Measurements from ENCODE around the gene CHFR.
"Not testable (repeated sequence)": the region's sequence is repeated elsewhere in the genome, so short reads cannot be mapped to it uniquely, and the experiment has no call there.

Gene CHFR, protein sequence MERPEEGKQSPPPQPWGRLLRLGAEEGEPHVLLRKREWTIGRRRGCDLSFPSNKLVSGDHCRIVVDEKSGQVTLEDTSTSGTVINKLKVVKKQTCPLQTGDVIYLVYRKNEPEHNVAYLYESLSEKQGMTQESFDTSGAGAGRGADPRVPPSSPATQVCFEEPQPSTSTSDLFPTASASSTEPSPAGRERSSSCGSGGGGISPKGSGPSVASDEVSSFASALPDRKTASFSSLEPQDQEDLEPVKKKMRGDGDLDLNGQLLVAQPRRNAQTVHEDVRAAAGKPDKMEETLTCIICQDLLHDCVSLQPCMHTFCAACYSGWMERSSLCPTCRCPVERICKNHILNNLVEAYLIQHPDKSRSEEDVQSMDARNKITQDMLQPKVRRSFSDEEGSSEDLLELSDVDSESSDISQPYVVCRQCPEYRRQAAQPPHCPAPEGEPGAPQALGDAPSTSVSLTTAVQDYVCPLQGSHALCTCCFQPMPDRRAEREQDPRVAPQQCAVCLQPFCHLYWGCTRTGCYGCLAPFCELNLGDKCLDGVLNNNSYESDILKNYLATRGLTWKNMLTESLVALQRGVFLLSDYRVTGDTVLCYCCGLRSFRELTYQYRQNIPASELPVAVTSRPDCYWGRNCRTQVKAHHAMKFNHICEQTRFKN

DNA sequence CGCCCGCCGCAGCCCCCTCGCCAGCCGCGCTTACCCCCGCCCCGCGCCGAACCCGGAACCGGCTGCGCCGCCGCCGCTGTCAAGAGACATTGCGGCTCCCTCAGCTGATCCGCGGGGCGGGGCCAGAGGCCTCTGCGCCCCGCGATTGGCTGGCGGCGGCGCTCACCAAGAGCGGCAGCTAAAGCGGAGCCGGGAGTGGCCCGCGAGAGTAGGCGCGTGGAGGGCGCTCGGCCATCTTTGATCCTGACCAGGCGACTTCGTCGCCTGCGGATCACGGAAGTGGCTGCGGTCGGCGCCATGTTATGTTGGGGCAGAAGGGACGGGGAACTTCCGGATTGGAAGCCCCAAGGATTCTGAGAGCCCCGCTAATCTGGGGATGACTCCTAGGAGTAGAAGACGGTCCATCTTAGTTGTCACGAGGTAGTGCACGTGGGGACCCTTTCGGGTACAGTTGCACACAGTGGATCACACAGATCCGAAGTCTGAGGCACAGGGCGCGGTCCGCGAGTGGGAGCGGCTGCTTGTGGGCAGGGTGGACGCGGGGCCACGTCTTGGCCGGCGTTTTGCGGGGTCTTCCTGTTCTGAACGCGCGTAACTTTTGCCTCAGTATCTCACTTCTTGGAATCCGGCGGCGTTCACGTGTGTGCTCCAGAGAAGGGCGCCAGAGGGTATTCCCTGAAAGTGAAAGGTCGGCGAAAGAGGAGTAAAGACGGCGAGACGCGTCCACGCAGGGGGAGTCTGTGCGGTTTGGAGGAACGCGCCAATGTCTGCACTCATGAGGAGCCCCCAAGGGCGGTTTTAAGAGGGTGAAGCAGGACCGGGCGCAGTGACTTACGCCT is at the start of gene CHFR:
Gene CHFR, minus strand, starts transcription at position 93 of the 839 bp plus-strand sequence. CDS start 277 bp downstream, outside the sequence.
- DNase-seq (ENCODE audit: low spot score): peak; percentile 94

DNA sequence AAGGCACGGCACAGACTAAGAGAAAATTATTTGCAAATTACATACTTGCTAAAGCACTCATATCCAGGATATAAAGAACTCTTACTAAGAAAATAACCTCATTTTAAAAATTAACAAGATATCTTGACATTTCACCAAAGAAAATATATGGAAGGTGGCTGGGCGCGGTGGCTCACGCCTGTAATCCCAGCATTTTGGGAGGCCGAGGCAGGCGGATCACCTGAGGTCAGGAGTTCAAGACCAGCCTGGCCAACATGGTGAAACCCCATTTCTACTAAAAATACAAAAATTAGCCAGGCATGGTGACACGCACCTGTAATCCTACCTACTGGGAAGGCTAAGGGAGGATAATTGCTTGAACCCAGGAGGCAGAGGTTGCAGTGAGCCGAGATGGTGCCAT is 49.5 kb upstream of the CHFR start:
- not testable (repeated sequence) for DNase-seq (ENCODE audit: low spot score)

DNA sequence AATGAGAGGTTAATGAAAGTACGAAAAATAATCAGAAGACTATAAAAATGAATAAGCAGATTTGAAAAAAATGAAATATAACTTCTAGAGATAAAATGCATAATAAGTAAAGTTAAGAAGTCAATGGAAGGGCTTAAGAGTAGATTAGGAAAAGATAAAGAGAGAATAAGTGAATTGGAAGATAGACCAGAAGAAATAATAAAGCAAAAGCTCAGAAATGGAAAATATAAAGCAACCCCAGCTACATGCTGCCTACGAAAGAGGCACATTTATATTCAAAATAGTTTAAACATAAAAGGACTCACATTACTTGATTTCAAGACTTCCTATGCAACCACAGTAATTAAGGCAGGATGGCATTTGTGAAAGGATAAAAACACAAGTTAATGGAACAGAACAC is 48.8 kb upstream of the CHFR start:
- no peak for DNase-seq (ENCODE audit: low spot score)

DNA sequence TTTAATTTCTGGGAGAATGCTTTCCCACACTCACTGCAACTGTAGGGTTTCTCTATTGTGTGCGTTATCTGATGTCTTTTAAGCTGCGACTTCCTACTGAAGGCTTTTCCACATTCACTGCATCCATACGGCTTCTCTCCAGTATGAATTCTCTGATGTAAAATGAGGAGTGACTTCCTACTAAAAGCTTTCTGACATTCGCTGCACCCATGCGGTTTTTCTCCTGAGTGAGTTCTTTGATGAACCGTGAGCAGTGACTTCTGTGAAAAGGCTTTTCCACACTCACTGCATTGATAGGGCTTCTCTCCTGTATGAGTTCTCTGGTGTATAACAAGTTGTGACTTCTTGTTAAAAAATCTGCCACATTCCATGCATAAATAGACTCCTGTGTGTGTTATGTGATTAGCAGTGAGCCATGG is 39.0 kb upstream of the CHFR start:
- no peak for DNase-seq (ENCODE audit: low spot score)

DNA sequence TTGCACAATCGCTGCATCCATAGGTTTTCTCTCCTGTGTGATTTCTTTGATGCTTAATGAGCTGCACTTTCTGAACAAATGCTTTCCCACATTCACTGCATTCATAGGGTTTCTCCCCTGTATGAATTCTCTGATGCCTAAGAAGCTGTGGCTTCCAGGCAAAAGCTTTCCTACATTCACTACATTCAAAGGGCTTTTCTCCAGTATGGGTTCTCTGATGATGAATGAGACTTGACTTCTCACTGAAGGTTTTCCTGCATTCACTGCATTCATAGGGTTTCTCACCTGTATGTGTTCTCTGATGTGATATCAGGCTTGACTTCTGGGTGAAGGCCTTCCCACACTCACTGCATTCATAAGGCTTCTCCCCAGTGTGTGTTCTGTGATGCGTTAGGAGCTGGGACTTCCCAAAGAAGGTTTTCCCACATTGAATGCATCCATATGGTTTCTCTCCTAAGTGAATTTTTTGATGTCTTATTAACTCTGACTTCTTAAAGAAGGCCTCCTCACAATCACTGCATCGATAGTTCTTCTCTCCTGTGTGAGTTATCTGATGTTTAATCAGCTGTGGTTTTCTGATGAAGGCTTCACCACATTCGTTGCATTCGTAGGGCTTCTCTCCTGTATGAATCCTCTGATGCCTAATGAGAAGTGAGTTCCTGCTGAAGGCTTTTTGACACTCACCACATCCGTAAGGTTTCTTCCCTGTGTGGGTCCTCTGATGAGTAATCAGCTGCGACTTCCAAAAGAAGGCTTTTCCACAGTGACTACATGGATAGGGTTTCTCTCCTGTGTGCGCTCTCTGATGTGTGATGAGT is 38.4 kb upstream of the CHFR start:
- no peak for DNase-seq (ENCODE audit: low spot score)

DNA sequence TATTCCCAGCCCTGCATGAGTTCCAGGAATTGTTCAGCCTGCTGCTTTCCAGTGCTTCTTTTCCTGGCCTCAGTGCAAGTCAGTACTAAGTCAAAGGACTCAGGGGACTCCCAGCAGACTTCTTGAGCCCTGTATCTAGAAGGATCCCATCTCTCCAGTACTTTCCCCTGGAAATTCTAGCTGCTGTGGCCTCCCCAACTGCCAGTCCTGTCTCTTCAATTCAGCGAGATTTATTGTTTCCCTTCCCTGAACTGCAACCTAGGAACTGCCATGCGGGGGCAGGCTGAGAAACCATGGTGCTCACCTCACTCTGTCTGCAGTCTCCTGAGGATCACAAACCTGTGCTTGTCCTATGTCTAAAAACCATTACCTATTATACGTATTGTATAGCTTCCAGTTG is 37.0 kb upstream of the CHFR start:
- no peak for DNase-seq (ENCODE audit: low spot score)

DNA sequence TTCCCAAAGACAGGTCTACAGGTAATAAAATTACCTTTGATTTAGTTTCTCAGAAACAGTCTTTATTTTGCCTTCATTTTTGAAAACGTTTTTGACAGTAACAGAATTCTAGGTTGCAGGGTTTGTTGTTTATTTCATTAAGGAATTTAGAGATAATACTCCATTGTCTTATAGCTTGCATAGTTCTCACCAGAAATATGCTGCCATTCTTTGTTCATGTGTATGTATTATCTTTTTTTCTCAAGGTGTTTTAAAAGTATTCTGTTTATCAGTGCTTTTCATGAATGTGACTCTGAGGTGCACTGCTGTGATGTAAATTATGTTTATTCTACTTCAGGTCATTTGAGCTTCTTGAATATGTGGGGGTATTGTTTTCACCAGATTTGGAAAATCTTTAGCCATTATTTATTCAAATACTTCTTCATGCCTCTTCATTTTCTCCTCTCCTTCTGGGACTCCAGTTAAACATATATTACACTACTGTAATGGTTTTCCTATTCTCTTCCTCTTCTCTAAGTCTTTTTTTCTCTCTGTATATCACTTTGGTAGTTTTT is 36.0 kb upstream of the CHFR start:
- no peak for DNase-seq (ENCODE audit: low spot score)

DNA sequence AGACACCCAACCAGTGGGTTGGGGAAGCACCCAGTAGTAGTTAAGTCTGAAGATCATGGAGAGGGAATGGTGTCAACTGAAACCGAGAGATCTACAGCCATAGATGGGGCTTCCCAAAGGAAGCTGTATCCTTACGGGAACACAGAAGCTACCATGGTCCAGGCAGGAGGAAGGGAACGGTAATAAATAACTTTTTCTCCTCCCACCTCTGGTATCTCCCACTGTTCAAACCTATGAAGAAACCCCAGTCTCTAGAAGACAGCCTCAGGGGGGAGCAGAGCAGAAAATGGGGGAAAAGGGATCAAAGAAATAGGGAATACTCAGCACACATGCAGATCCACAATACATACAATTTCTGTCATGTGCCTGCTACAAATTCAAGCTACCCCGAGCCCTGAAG is 35.3 kb upstream of the CHFR start:
- no peak for DNase-seq (ENCODE audit: low spot score)

DNA sequence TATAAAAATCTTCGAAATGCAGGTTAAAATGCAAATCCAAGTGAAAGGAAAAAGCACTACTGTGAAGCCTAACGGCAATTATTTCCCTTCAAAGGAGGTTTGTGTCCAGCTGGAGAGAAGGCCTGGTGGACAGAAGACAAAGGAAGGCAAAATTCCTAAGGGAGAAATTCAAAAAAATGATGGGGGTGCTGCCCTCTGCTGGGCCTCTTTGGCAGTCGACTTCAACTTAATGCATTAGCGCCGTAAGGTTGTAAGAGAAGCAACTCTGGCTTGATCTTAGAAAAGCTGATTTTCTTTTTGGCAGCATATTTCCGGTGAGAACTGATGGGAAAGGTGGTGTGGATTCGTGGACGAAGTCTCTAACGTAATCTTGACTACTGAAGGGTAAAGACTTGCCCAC is 34.3 kb upstream of the CHFR start:
- DNase-seq (ENCODE audit: low spot score): no peak

DNA sequence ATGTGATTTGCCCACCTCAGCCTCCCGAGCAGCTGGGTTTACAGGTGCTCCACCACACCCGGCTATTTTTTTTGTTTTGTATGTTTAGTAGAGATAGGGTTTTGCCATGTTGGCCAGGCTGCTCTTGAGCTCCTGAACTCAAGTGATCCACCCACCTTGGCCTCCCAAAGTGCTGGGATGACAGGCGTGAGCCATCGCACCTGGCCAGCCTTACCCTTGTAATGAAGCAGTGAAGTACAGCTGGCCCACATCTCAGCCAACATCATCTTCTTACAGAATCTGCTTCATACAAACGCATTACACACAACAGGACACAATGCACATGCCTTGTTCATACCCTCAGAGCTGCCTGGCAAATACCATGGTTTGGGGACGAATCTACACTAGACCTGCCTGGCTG is 31.3 kb upstream of the CHFR start:
- DNase-seq (ENCODE audit: low spot score): no peak

DNA sequence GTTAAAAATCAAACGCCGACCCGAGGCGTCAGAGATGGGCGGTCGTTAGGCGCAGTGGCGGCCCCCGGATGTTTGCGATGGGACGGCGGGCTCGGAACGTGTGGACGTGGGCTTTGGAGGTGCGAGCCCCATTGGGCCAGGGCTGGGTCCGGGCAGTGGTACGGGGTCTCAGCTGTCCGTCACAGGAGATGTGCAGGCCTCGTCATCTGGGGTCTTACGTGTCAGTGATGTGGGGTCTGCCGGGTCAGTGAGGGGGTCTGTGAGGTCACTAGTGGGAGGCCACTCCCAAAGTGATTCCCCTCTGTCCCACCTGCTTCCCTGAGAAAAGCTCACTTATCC is 21.6 kb upstream of the CHFR start:
- DNase-seq (ENCODE audit: low spot score): no peak

DNA sequence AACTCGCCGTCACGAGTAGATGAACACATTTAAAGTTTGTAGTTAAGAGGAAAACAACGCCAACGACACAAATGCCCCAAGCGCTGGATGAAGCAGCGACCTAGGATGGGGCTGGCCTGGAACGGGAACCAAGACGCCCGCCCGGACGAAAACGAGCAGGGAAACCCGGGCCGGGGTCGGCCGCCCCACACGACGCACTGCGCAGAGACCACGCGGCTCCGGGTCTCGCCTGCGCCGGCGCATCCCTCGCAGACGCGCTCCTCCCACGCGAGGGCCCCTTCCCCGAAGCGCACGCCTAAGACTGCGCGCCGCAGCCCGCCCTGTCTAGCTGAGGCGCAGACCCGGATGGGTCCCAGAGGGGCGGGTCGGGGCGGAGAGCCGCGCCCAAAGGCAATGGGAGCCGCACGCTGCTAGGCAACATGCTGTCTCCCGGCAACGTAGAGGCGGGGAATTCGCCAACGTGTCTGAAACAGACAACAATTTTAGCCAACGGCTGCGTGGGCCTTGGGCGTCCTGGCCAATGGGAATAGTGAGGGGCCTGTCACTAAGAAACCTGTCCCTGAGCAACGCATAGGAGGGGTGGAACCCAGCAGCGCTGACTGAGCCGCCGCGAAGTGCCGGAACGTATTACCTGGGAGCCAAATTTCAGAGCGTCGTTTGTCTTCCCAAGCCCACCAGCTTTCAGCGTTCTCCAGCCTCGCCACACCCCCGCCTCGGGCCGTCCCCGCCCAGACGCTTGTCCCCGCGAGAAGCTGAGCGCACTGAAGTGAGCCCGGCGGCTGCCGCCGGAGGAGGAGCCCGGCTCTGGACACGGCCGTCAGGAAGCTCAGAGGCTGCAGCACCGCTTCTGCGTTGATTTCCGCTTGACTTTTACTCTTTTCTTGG is 21.0 kb upstream of the CHFR start:
- peak; percentile 20 for DNase-seq (ENCODE audit: low spot score)

DNA sequence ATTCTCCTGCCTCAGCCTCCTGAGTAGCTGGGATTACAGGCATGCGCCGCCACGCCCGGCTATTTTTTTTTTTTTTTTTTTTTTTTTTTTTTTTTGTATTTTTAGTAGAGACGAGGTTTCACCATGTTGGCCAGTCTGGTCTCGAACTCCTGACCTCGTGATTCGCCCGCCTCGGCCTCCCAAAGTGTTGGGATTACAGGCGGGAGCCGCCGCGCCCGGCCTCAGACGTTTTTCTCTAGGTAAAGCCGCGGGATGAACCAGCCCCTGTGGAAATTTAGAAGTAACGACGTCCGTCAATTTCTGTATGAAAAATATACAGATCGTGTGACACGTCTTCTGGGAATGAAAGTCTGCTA is 20.4 kb upstream of the CHFR start:
- DNase-seq (ENCODE audit: low spot score): not testable (repeated sequence)

DNA sequence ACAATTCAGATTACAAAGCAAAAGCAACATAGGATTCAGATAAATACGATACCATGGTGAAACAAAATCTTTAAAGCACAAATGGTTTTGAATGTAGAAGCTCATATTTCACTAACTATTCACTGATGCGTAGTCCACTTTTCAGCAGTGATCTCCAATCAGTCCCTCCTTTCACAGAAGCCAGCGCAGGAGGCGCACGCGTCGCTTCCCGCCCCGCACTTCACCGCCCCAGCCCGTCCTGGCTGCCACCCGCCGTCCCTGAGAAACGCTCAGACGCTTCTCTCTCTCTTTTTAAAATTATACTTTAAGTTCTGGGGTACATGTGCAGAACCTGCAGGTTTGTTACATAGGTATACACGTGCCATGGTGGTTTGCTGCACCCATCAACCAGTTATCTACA is 19.8 kb upstream of the CHFR start:
- no peak for DNase-seq (ENCODE audit: low spot score)

DNA sequence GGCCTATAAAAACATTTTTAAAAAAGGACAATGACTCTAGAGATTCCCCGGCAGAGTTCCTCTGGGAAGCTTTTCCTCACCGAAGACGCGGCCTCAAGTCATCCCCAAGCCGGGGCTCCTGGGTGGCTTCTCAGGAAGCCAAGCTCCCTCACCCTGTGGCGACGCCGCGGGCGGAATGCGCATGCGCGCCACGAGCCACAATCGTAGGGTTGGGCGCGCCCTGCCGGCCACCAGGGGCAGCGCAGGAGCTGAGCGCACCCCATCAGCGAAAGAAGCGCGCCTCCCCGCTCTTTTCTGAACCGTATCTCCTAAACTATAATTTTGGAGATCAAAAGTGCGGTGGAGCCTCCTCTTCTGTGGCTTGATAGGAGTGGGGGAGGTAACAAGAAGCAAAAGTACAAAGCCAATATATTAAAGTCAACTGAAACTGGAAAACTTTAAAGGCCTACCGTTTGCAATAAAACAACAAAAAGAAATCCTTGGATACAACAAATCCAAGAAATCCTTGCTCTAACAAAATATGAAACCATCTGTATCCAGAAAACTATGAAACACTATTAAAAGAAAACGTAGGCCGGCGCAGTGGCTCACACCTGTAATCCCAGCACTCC is 17.4 kb upstream of the CHFR start:
- DNase-seq (ENCODE audit: low spot score): peak; percentile 71

DNA sequence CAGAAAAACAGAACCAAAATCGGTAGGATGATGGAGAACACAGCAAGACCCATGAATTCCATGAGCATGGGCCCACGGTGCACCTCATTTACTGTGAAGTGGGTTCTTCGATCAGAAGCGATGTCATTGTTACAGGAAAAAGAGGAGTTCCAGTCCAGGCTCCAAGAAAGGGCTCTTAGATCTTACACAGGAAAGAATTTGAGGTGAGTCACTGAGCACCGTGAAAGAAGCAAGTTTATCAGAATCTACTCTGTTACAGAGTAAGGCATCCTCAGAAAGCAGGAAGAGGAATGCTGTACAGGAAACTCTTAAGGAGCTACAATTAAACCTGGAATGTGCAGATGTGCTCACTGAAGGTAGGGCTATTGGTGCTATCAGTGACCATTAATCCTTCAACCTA is 11.6 kb upstream of the CHFR start:
- no peak for DNase-seq (ENCODE audit: low spot score)

DNA sequence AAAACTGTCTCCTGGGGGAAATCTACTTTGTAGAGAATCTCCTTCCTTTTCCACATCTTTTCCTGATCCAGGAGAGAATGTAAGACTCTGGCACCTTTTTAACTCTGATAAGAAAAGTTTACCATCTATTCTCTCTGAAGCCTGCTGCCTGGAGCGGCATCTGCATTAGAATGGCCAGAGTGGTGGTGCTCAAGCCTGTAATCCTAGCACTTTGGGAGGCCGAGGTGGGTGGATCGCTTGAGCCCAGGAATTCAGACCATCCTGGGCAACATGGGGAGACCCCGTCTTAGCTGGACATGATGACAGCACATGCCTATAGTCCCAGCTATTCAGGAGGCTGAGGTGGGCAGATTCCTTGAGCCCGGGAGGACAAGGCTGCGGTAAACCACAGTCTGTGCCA is 1.4 kb upstream of the CHFR start:
- DNase-seq (ENCODE audit: low spot score): no peak

DNA sequence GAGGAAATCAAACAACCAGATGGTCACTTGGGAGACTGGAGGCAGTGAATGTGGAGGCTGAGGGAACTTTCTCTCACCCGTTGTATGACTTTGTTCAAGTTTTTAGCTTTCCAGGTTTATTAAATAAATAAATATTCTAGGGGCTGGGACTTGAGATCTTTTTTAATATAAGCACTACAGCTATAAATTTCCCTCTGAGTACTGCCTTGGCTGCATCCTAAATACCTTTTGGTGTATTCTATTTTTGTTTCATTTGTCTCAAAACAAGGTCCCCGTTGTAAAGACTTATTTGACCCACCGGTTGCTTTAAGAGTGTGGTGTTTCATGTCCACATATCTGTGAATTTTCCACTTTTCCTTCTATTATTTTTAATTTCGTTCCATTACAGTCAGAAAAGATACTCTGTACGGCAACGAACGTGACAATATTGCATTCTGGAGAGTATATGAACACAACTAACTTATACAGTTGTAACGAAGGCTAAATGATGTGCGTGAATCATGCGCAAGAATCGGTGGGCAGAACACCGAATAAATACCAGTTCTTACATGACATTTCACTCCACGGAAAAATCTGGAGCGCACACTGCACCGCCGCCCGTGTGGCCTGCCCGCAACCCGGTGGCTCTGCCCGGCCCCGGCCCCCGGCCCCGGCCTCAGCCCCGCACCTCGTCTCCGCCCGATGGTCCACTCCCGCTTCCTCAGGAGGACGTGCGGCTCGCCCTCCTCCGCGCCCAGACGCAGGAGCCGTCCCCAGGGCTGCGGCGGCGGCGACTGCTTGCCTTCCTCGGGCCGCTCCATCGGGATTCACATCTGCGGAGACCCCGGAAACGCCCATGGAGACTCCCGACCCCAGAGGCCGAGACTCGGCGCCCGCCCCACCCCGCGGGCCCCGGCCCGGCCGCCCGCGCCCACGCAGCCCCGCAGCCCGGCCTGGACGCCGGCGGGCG is 602 bp downstream of the CHFR start:
- peak; percentile 22 for DNase-seq (ENCODE audit: low spot score)

DNA sequence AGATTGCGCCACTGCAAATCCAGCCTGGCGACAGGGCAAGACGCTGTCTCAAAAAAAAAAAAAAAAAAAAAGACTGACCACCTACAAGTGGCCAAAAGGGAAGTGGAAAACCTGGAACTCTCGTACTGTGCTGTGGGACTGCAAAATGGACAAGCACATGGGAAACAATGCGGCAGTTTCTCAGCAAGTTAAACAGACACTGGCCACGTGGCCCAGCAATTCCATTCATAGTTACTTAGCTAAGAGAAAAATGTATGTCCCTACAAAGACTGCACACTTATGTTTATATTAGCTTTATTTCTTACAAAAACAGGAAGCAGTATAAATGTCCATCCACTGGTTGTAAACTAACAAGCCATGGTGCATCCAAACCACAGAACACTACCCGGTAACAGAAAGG is 5.6 kb downstream of the CHFR start:
- DNase-seq (ENCODE audit: low spot score): no peak
